ENCODE results near the gene ACTL9. TPM values are rescaled to one million over a fixed set of nuclear protein-coding genes. Genes with fewer than 3 reads are reported as not detected.
A peak's percentile ranks its signal among the peaks of the same experiment; 100 is the strongest.
"Not testable (repeated sequence)": the region's sequence is repeated elsewhere in the genome, so short reads cannot be mapped to it uniquely, and the experiment has no call there.

Gene ACTL9, protein sequence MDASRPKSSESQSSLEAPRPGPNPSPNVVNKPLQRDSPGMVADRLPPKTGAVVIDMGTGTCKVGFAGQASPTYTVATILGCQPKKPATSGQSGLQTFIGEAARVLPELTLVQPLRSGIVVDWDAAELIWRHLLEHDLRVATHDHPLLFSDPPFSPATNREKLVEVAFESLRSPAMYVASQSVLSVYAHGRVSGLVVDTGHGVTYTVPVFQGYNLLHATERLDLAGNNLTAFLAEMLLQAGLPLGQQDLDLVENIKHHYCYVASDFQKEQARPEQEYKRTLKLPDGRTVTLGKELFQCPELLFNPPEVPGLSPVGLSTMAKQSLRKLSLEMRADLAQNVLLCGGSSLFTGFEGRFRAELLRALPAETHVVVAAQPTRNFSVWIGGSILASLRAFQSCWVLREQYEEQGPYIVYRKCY
- total RNA-seq, result not detected

- ATAC-seq, result no peak
Measured at GRCh38 chr19:8698433-8699063, at the start of gene ACTL9. Gene ACTL9, minus strand, starts transcription at chr19:8698795. Its CDS starts 94 bp downstream, at chr19:8698701.

GRCh38 chr19:8739291-8740065, 40.9 kb upstream of the ACTL9 start:
- ATAC-seq, result not testable (repeated sequence)

GRCh38 chr19:8738377-8738776, 39.8 kb upstream of the ACTL9 start:
- no peak for ATAC-seq

- ATAC-seq, result peak; percentile 15
Measured at GRCh38 chr19:8731428-8732169, 33.0 kb upstream of the ACTL9 start.

DNA sequence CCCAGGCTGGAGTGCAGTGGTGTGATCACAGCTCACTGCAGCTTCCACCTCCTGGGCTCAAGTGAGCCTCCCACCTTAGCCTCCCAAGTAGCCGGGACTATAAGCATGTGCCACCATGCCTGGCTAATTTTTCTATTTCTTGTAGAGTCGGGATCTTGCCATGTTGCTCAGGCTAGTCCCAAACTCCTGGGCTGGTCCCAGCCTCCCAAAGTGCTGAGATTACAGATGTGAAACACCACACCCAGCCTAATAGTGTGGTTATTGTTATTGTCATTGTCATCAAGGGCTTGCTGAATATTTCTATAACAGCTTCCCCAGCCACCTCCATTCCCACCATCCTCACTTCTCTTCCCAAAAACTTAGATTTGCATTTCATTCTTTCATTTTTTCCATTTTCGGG, 25.7 kb upstream of the ACTL9 start:
- ATAC-seq, result no peak

GRCh38 chr19:8722032-8722431, 23.4 kb upstream of the ACTL9 start:
- ATAC-seq, result no peak

- no peak for ATAC-seq
Measured at GRCh38 chr19:8721334-8721733, 22.7 kb upstream of the ACTL9 start, which contains the start of gene OR2Z1. Gene OR2Z1, plus strand, starts transcription at chr19:8721634. Its CDS starts 9,395 bp downstream, at chr19:8731029.

DNA sequence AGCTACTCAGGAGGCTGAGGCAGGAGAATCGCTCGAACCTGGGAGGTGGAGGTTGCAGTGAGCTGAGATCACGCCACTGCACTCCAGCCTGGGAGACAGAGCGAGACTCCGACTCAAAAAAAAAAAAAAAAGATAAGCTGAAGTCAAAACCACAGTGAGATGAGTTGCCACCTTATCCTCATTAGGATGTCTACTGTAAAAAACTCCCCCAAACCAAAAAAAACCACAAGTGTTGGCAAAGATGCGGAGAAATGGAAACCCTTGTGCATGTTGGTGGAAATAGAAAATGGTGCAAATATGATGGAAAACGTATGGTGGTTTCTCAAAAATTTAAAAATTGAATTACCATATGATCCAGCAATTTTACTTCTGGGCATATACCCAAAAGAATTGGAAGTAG, 11.7 kb upstream of the ACTL9 start:
- ATAC-seq, result not testable (repeated sequence)

DNA sequence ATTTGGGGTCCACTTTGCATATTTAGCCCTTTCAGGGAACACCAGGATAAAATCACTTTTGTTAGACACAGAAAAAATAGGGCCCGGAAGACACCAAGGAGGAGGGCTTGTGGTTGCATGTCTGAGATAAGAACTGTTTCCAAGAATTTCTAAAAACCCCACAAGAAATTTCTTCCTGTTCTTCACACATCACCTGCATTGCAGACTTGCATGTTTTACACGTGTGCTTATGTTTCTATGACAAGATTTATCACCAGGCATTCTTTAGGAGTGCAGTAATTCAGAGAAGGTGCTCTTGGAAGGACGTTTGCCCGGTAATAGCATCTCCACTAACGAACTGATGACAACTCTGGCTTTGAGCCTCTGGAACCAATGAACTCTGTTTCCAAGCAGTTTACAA, 7.1 kb upstream of the ACTL9 start:
- ATAC-seq, result no peak

DNA sequence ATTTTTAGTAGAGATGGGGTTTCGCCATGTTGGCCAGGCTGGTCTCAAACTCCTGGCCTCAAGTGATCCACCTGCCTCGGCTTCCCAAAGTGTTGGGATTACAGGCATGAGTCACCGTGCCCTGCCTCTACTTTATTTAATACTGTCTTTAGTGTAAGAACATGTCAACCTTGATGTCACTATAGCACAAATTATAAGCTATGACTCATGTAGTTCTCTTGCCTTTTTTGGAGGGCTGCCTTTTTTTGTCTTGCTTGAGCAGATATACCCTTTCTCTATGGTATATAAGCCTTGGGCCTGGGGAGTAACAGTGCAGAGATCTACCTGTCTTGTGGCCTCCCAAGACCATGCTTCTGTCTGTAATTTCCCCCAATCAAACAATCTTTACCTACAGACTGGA, 6.7 kb upstream of the ACTL9 start:
- not testable (repeated sequence) for ATAC-seq

- no peak for ATAC-seq
Measured at GRCh38 chr19:8703223-8703622, 4.6 kb upstream of the ACTL9 start.

- peak; percentile 35 for ATAC-seq
Measured at GRCh38 chr19:8702350-8702749, 3.8 kb upstream of the ACTL9 start.

- ATAC-seq, result no peak
Measured at GRCh38 chr19:8700956-8701355, 2.4 kb upstream of the ACTL9 start.

DNA sequence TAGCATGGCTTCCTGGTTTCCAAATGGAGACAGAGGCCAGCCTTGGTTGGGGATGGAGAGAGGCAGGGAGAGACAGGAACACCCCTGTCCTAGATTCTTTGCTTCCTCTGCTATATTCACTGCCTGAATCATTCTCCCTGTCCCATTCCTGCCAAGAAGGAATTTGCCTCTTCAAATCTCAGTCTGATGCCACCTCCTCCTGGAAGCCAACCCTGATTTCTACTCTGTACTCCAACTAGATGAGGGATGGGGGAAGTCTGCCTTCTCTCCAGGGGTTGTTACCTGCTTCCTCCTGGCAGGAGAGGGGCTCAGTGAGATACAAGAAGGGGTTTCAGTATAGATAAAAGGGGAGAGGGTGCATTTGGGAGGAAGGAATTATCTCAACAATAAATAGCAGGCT, 1.3 kb upstream of the ACTL9 start:
- ATAC-seq, result no peak

GRCh38 chr19:8697671-8698432, 743 bp downstream of the ACTL9 start:
- ATAC-seq, result no peak

DNA sequence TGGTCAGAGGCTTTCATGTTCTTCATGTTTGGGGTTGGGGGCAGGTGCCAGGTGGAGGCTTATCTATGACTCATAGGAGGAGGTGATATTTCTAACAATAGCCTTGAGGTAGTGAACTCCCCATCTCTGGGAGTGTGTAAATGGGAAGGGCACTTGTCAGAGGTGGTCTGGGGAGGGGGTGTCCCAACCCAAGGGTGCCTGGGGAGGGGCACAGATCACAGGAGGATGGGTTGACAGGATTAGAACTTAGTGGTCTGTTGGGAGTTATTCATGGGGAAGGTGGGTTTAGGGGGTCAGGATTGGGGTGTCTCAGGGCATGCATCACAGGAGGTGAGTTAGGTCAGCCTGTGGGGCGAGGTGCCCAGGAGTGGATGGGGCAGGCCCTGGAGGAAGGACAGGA, 1.6 kb downstream of the ACTL9 start:
- no peak for ATAC-seq

- ATAC-seq, result no peak
Measured at GRCh38 chr19:8695911-8696310, 2.7 kb downstream of the ACTL9 start.

GRCh38 chr19:8695501-8695900, 3.1 kb downstream of the ACTL9 start:
- no peak for ATAC-seq

DNA sequence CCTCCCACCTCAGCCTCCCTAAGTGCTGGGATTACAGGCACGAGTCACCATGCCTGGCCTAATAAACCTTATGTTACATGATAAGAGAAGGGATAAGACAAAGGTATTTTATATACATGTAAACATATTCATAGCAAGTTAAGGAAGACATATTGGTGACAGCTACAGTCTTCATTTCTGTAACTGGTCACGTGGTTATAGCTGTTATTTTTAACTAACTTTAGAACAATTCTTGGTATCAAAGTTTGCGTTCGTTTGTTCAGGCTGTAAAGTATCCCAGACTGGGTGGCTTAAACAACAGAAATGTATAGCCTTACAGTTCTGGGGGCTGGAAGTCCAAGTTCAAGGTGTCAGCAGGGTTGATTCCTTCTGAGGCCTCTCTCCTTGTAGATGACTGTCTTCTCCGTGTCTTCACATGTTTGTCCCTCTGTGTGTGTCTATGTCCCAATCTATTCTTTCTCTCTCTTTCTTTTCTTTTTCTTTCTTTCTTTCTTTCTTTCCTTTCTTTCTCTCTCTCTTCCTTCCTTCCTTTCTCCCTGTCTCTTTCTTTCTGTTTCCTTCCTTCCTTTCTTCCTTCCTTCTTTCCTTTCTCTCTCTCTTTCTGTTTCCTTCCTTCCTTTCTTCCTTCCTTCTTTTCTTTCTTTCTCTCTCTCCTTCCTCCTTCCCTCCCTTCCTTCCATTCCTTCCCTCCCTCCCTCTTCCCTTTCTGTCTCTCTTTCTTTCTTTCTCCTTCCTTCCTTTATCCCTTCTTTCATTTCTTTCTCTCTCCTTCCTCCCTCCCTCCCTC, 7.6 kb downstream of the ACTL9 start:
- ATAC-seq, result no peak

- no peak for ATAC-seq
Measured at GRCh38 chr19:8688930-8689329, 9.7 kb downstream of the ACTL9 start.

GRCh38 chr19:8686549-8686948, 12.0 kb downstream of the ACTL9 start:
- no peak for ATAC-seq
